ENCODE results near the gene KRT35.

KRT35 gene

GRCh38 chr17:41504246-41504977, 23.5 kb upstream of the KRT35 start:
- TF ChIP-seq ZNF274 (IDR thresholded peaks at IDR 0.05; ENCODE audit: low read depth, low read length): no peak
- H3K4me3 ChIP-seq (ENCODE audit: low read length): no peak overlapping the region

- TF ChIP-seq ZNF274 (IDR thresholded peaks at IDR 0.05; ENCODE audit: low read depth, low read length): no peak
Observed at GRCh38 chr17:41503202-41503601, 22.3 kb upstream of the KRT35 start.

GRCh38 chr17:41500131-41500911, 19.4 kb upstream of the KRT35 start:
- H3K4me3 ChIP-seq (ENCODE audit: low read length): no peak overlapping the region
- no peak for TF ChIP-seq ZNF274 (IDR thresholded peaks at IDR 0.05; ENCODE audit: low read depth, low read length)

More at GRCh38 chr17:41503202-41503601, 22.3 kb upstream of the KRT35 start:
- H3K4me3 ChIP-seq (ENCODE audit: low read length): no peak overlapping the region

GRCh38 chr17:41499714-41500113, 18.8 kb upstream of the KRT35 start:
- H3K4me3 ChIP-seq (ENCODE audit: low read length): no peak overlapping the region

GRCh38 chr17:41498276-41498675, 17.3 kb upstream of the KRT35 start:
- no peak overlapping the region for H3K4me3 ChIP-seq (ENCODE audit: low read length)

More at GRCh38 chr17:41499714-41500113, 18.8 kb upstream of the KRT35 start:
- no peak for TF ChIP-seq ZNF274 (IDR thresholded peaks at IDR 0.05; ENCODE audit: low read depth, low read length)

GRCh38 chr17:41496803-41497484, 16.0 kb upstream of the KRT35 start:
- no peak for TF ChIP-seq ZNF274 (IDR thresholded peaks at IDR 0.05; ENCODE audit: low read depth, low read length)
- H3K4me3 ChIP-seq (ENCODE audit: low read length): no peak overlapping the region

More at GRCh38 chr17:41498276-41498675, 17.3 kb upstream of the KRT35 start:
- TF ChIP-seq ZNF274 (IDR thresholded peaks at IDR 0.05; ENCODE audit: low read depth, low read length): no peak

- no peak overlapping the region for H3K4me3 ChIP-seq (ENCODE audit: low read length)
- no peak for TF ChIP-seq ZNF274 (IDR thresholded peaks at IDR 0.05; ENCODE audit: low read depth, low read length)
Observed at GRCh38 chr17:41494524-41494923, 13.6 kb upstream of the KRT35 start.

GRCh38 chr17:41492771-41493170, 11.8 kb upstream of the KRT35 start:
- no peak for TF ChIP-seq ZNF274 (IDR thresholded peaks at IDR 0.05; ENCODE audit: low read depth, low read length)
- no peak overlapping the region for H3K4me3 ChIP-seq (ENCODE audit: low read length)

- H3K4me3 ChIP-seq (ENCODE audit: low read length): no peak overlapping the region
- TF ChIP-seq ZNF274 (IDR thresholded peaks at IDR 0.05; ENCODE audit: low read depth, low read length): no peak
Observed at GRCh38 chr17:41492351-41492750, 11.4 kb upstream of the KRT35 start.

- no peak overlapping the region for H3K4me3 ChIP-seq (ENCODE audit: low read length)
- TF ChIP-seq ZNF274 (IDR thresholded peaks at IDR 0.05; ENCODE audit: low read depth, low read length): no peak
Observed at GRCh38 chr17:41491476-41491875, 10.5 kb upstream of the KRT35 start.

GRCh38 chr17:41490000-41490990, 9.3 kb upstream of the KRT35 start:
- no peak overlapping the region for H3K4me3 ChIP-seq (ENCODE audit: low read length)
- TF ChIP-seq ZNF274 (IDR thresholded peaks at IDR 0.05; ENCODE audit: low read depth, low read length): no peak

GRCh38 chr17:41489531-41489930, 8.6 kb upstream of the KRT35 start, which contains the start of gene KRT36:
Gene KRT36, minus strand, starts transcription at chr17:41489910. Its CDS starts 46 bp downstream, at chr17:41489864.
- H3K4me3 ChIP-seq (ENCODE audit: low read length): no peak within 1 kb of the TSS
- no peak for TF ChIP-seq ZNF274 (IDR thresholded peaks at IDR 0.05; ENCODE audit: low read depth, low read length)

GRCh38 chr17:41486809-41487530, 6.0 kb upstream of the KRT35 start:
- H3K4me3 ChIP-seq (ENCODE audit: low read length): no peak overlapping the region
- no peak for TF ChIP-seq ZNF274 (IDR thresholded peaks at IDR 0.05; ENCODE audit: low read depth, low read length)
